Measurements from ENCODE around the gene MPPED2. TPM values are rescaled to one million over a fixed set of nuclear protein-coding genes. Genes with fewer than 3 reads are reported as not detected.

MPPED2 gene
- total and polyA plus RNA-seq, 2 donors (not counting 3 experiments of a cell fraction or from before 2014, with no cell fraction given) = not detected

- no peaks in the 10 kb centered on the region for H3K9me3 ChIP-seq (replicated peaks; ENCODE audit: control insufficient read depth, insufficient read depth, low read length)
- no peak overlapping the region for H3K4me2 ChIP-seq (ENCODE audit: insufficient read depth, low read length)
- intact Hi-C loops (cut with micrococcal nuclease) (no loop called here), dilution Hi-C loops (cut with MboI; ENCODE audit: extremely low pct_ligation_motif_present, low sequenced_read_pairs) (no loop called here)
- no peaks in the 10 kb centered on the region for H3K27me3 ChIP-seq (ENCODE audit: control insufficient read depth in 2 of 2, insufficient read depth in 2 of 2, low read length in 2 of 2)
- DNase-seq (ENCODE audit: low read depth, low spot score) (no peak), FAIRE-seq (no peak)
- no peak overlapping the region for H3K9ac ChIP-seq (replicated peaks; ENCODE audit: extremely low read depth, insufficient read depth, low read length)
- ChIA-PET POLR2A (no interaction called here), CTCF (no interaction called here)
- H3K9me1 ChIP-seq (replicated peaks; ENCODE audit: control insufficient read depth, extremely low read depth, insufficient read depth, low read length) = no peaks in the 10 kb centered on the region
- no peaks in the 10 kb centered on the region for H3K79me2 ChIP-seq (ENCODE audit: control insufficient read depth, insufficient read depth, low read length)
- H4K20me1 ChIP-seq (replicated peaks; ENCODE audit: control insufficient read depth, extremely low read depth, insufficient read depth, low read length) = no peaks in the 10 kb centered on the region
- H3K27ac ChIP-seq (ENCODE audit: insufficient read depth, low read depth, low read length) = no peak overlapping the region
- H3K4me1 ChIP-seq (ENCODE audit: control insufficient read depth, extremely low read depth, insufficient read depth, low read length) = no peaks in the 10 kb centered on the region
- no TSS peak for BruUV-seq (replicated peaks)
- no peak for TF ChIP-seq GATA2 (IDR thresholded peaks at IDR 0.05; ENCODE audit: insufficient read depth, insufficient read length, low read depth, low read length)
- TF ChIP-seq JUN (IDR thresholded peaks at IDR 0.05; ENCODE audit: borderline replicate concordance, insufficient read depth, insufficient read length, low read depth) = no peak
- TF ChIP-seq MAX (IDR thresholded peaks at IDR 0.05; ENCODE audit: insufficient read depth, insufficient read length) = no peak
- no peak for TF ChIP-seq POLR2A (IDR thresholded peaks at IDR 0.05; ENCODE audit: low read depth, low read length)
- TF ChIP-seq MYC (IDR thresholded peaks at IDR 0.05; ENCODE audit: low read depth, low read length) = no peak
- no peak for TF ChIP-seq FOS (IDR thresholded peaks at IDR 0.05; ENCODE audit: borderline replicate concordance, insufficient read depth, low read length)
- TF ChIP-seq POLR2AphosphoS5 (IDR thresholded peaks at IDR 0.05; ENCODE audit: insufficient read depth, low read depth, low read length) = no peak
- no peak for TF ChIP-seq EZH2 (IDR thresholded peaks at IDR 0.05; ENCODE audit: borderline replicate concordance, low read depth, low read length, severe bottlenecking)
- no peak for TF ChIP-seq CTCF (IDR thresholded peaks at IDR 0.05; ENCODE audit: extremely low read depth in 1 of 2, insufficient read depth in 1 of 2, low read depth in 1 of 2, low read length in 2 of 2)
- no peak overlapping the region for H3K4me3 ChIP-seq (replicated peaks in 1 of 3; ENCODE audit: insufficient read depth in 1 of 3, low read depth in 1 of 3, low read length in 3 of 3)
- H3K36me3 ChIP-seq (ENCODE audit: control insufficient read depth in 2 of 2, extremely low read depth in 1 of 2, insufficient read depth in 2 of 2, low read length in 2 of 2) = no peaks in the 10 kb centered on the region
- no peak overlapping the region for H2AFZ ChIP-seq (ENCODE audit: low read depth, low read length)
These were observed 153.4 kb downstream of the MPPED2 start for GRCh38 chr11:30432716-30433115.
